DLD1 (cell line): Measurements from ENCODE around the gene MAB21L4.

ENCODE experiments used
- in situ Hi-C: cut with HindIII; loops from 2 replicates; pipeline ENCODE4 v1.10.0; 2017; ENCODE audit warnings: low sequenced_read_pairs

The MAB21L4 gene

DNA sequence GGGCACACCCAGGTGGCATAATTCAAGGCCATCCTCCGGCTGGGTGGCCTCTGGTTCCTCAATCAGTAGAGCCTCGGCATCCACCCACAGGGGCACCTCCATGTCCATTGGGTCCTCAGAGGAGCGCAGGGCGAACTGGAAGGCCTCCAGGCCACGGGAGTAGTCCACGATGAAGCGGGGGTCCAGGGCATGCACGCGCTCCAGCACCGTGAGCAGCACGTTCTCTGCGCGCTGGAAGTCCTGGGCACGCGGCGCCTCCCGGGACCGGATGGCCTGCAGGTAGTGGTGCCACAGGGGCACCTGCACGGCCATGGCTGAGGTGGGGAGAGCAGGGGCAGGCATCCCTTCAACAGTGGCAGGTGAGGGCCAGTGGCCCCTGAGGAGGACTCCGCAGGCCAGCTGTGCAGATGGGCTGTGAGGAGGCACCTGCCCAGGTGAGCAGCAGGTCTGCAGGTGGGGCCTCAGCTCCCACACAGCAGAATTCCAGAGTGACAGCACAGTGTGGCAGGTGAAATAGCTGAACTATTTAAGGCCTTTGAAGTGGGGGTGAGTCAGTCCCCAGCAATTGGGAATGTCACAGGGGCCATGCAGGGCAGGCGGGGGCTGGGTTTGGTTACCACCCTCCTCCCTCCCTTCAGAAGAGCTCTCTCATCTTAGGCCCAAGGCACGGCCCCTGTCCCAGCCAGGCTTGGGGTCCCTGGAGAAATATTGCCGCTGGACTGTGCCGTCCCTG is at the start of gene MAB21L4:
Gene MAB21L4, minus strand, starts transcription at position 501 of the 733 bp plus-strand sequence. Its CDS starts 159 bp downstream, at position 342.
- in situ Hi-C loops = no loop called here

DNA sequence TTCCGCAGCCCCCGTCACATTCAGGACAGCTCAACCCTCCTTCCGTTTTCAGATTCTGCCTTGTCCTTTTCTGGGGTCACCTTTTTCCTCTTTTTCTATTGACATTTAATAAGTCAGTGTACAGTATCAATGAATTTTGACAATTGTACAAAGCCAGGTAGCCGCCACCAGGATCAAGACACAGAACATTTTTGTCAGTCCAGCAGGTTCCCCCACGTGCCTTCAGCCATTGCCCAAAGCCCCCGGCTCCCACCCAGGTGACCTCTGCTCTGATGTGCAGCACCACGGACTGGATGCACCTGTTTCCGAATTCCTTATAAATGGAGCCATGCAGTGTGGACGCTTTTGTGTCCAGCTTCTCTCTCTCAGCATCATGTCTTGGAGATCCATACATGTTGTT is 40.1 kb upstream of the MAB21L4 start:
- in situ Hi-C loops = no loop called here

DNA sequence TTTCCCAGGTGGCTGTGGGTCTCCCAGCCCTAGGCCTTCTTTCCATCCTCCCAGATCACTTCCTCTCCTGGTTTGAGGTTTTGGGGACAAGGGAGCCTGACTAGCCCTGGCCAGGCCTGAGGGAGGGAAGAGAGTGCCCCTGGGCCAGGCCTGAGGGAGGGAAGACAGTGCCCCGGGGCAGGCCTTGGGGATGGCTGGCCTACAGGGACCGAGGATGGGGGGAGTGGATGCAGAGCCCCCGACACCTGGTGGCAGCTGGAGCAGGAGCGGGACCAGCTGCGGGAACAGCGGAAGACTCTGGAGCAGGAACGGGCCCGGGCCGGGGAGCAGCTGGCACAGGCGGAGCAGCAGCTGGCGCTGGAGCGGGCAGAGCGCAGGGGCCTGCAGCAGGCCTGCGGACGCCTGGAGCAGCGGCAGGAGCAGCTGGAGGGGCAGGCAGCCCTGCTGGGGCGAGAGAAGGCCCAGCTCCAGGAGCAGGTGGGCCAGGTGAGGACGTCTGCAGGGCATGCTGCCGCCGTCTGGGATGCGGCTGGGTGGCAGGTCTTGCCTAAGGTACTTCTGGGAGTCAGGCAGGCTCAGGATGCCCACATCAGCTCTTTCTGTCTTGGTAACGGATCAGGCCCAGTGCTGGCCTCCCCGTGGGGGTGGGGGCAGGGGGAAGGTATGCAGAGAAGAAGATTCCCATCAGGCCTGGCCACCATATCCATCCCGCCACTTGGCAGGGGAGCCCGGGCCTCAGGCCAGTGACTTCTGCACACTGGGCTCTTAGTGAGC is 39.3 kb upstream of the MAB21L4 start:
- in situ Hi-C loops = no loop called here

DNA sequence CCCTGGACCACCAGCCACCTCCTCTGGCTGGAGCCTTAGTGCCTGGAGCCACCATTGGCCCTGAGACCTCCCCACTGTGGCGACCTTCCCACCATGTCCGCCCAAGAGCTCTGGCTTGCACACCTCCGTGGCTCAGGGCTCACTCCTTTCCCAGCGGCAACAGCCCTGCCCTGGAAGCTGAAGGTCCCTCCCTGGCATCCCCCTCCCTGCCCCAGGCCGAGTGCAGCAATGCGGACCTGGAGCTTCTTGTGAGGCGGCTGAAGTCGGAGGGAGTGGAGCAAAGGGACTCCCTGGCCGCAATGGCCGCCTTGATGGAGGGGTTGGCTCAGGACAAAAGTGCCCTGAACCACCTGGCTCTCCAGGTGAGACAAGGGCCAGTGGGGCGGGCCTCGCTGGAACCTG is 38.7 kb upstream of the MAB21L4 start:
- in situ Hi-C loops = no loop called here

DNA sequence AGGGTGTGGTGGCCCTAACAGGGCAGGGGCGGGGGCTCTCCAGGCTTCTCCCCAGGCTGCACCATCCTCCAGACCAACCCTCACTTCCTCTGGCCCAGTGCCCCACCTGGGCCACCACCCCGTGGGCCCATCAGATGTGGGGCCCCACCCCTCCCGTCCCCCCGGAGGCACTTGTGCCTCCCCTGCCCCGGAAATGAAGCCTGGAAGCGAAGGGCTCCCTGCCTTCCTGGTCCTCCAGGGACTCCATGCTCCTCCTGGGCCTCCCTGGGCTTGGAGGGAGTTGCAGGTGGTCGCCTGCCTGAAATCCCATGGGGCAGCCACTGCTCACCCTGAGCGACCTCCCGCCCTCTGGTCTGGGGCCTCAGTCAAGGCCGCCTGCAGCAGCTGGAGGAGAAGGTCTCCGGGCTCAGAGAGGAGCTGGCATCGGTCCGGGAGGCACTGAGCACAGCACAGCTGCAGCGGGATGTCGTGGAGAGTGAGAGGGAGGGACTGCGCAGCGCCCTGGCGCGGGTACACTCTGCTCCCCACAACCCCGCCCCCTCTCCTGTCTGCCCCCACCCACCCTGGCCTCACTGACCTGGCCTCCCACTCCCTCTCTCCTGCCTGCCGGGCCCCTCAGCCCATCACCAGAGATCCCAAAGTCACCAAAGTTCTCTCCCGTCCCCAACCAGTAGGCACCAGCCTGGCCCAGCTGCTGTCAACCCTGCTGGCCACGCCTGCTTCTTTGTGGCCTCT is 38.2 kb upstream of the MAB21L4 start:
- in situ Hi-C loops = no loop called here

DNA sequence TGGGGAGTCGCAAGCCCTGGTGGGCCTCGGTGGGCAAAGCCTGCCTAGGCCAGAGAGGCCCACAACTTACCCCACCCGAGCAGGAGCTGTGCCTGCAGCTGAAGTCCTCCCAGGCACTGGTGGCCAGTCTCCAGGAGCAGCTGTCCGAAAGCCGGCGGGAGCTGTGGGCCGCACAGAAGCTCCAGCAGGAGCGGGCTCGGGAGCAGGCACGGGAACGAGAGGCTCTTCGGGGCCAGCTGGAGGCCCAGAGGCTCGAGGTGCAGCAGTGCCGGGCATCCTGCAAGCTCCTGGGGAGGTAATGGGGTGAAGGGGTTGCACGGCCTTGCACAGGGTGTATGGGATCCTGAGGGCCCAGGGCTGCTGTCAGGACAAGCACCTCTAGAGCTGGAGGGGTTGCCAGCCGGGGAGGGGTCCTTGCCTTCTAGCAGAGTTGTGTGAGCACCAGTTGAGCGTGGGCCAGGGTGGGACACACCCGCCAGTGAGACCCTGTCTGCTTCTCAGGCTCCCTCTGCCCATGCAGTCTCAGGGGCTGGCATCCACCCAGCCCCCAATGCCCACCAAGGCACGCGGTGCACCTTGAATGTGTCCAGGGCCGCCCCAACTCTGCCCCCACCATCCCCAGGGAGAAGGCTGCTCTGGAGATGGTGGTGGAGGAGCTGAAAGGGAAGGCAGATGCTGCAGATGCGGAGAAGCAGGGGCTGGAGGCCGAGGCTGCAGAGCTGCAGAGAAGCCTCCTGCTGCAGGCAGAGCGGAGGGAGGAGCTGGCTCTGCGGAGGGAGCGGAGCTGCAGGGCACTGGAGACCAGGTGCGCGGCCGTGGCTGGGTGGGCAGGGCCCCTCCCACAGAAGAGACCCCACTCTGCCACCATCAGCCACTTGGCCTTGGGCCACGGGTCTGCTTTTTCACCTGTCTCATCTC is 37.4 kb upstream of the MAB21L4 start:
- in situ Hi-C loops = no loop called here

DNA sequence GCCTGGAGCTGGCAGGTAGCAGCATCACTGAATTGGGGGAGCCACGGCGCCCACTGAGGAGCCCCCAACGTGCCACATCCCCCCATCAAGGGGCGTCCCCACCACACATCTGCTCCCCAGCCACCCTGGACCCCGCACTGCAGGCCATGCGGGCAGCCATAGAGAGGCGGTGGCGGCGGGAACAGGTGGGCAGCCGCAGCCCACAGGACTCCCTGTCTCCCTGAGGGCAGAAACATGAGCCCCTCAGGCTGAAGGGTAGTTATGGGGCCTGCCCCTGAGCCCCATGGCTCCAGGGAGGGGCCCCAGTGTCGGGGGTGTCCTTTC is 36.7 kb upstream of the MAB21L4 start:
- in situ Hi-C loops = no loop called here

DNA sequence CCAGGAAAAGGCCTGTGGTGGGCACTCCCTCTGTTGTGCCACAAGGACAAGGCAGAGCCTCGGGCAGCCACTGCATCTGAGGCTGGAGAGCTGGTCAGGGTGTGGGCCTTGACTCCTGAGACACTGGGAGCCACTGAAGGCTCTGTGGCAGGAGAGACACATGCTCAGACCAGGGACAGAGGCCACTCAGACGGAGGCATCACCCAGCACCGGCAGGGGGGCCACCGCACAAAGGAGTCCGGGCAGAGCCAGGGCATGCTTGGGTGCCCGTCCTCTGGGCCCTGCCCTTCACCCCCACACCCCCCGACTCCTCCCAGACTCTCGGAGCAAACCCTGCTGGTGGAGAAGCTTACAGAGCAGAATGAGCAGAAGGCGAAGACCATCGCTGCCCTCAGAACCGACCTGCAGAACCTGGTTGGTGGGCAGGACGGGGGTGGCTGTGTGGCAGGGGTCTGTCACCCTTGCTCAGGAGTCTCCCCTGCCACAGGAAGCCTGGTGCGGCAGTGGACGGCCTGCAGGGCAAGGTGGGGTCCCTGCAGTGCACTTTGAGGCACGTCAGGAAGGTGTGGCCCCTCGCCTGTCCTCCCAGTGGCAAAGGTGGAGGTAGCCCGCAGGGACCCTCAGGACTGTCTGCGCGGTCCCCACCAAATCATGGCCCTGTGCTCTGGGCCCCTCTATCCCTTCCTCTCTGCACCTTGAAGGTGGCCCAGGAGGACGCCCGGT is 36.2 kb upstream of the MAB21L4 start:
- in situ Hi-C loops = no loop called here

DNA sequence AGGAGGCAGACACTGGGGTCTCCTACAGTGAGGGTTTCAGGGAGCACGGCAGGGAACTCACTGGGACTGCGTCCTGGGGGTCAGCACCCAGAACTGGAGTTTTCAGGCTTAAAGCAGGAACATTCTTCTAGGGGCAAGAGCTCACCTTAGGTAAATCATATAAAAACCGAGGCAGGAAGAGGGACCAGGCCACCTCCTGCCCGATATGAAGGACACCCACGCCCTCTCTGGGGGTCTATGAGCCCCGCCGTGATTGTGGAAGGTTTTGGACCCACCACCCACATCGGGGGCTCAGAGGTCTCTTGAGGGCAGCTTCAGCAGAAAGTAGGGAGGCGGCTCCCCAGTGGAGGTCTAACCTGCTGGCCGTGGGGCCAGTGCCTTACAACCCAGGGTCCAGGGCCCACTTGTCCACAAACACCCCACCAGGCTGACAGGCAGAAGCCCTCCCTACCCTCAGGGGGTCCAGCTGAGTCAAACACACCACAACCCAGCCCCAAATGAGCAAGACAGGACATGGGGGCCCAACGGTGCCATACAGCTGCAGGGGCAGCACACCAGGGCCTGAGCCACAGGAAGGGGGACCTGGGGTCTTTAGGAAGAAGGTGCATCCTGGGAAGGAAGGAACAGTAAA is 35.5 kb upstream of the MAB21L4 start:
- in situ Hi-C loops = no loop called here

DNA sequence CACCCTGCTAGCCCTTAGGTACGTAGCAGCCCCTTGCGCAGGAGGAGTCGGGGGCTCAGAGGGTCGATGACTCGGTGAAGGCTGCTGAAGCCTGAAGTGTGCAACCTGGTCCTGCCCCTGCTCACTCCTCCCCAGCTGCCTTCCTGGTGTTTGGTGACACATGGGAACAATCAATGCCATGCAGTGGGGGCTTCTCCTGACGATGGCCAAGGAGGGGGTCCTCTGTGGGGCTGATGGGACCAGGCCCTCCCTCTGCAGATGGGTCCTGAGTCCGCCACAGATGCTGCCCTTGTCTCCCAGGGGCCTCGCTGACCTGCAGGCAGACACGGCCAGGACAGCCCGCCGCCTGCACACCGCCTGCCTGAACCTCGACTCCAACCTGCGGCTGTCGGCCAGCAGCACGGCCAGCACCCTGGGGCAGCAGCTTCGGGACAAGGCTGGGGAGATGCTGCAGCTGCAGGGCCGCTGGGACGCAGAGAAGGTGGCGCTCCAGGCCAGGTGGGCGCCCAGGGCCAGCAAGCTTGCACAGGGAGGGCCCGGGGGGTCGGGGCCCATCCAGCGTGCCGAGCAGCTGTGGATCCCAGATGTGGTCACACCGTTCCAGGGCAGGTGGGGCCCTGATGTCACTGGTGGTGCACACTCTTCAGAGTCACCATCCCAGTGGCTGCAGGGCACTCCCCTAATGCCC is 34.8 kb upstream of the MAB21L4 start:
- in situ Hi-C loops = no loop called here

DNA sequence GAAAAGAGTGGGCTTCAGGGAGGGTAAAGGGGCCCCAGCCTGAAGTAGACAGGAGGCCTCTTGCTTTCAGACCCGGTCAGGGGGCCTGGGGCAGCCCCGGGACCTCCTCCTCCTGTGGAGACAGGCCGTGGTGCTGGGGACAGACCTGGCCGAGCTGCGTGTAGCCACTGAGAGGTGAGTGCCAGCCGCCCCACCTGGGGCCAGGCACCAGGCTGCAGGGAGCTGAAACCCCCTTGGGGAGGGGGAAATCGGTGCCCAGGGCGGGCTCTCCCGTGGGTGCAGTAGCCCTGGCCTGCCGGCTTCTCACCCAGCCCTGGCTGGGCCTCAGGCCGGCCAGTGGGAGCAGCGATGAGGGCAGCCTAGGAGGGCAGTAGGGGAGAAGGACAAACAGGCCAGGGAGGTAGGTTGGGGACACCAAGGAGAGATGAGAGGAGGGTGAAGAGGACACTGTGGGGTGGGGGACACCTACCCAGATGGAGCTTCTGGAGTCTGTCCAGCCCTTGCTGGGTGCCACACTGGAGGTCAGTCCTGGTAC is 34.2 kb upstream of the MAB21L4 start:
- in situ Hi-C loops = no loop called here

DNA sequence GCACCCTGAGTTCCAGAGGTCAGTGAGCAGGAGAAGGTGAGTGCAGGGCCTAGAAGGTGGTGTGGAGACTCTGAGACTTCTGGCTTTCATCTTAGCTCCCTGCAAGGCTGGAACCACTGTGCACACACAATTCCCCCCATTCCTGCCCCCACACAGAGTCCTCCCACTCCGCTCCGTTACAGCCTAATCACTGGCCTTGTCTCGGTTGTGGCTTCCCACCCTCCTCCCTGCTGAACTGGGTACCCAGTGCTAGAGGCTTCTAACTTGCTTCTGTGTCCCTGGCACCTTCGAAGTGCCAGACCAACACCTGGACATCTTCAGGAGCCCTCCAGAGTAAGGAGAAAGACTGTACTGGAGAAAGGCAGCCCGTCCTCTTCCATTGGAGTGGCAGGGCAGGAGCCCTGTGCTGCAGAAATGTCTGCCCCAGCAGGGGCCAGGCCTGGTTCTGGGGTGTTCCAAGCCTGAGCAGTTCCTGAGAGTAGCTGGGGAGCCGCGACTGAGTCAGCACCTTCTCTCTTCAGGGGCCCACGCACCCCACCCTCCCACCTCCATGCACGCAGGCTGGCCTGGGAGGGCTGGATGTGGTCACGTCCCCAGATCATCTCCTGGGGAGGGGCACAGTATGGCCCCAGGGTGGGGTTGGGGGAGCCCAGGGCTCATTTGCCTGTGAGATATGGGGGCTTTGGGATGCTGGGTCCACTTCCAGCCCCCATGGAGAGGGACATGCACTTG is 33.6 kb upstream of the MAB21L4 start:
- in situ Hi-C loops = no loop called here

DNA sequence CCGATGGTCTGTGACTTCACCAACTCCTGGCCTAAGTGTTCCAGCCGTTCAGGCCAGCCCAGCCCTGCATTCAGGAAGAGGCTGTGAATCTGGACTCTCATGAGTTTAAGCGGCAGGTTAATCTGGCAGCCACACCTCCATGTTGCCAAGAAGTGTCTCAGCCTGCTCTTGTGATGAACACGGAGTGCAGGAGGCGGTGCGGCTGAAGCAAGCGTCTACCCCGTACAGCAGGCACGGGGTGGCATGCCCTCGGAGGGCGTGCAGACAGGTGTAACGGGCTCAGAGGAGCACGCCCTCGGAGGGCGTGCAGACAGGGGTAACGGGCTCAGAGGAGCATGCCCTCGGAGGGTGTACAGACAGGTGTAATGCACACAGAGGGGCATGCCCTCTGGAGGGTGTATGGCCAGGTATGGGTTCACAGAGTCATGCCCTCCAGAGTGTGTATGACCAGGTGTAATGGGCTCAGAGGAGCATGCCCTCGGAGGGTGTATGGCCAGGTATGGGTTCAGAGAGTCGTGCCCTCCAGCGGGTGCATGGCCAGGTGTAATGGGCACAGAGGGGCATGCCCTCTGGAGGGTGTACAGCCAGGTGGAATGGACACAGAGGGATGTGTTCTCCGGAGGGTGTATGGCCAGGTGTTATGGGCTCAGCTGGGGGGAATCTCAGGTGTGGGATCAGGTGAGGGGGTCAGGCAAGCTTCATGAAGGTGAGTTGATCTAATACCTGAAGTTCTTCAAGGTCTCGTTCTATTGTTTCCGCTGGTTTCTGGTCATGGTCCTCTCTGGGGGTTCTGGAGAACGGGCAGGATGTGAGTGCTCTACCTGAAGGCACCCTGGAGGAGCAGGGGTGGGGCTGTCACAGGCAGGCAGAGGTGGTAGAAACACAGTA is 32.8 kb upstream of the MAB21L4 start:
- in situ Hi-C loops = no loop called here

DNA sequence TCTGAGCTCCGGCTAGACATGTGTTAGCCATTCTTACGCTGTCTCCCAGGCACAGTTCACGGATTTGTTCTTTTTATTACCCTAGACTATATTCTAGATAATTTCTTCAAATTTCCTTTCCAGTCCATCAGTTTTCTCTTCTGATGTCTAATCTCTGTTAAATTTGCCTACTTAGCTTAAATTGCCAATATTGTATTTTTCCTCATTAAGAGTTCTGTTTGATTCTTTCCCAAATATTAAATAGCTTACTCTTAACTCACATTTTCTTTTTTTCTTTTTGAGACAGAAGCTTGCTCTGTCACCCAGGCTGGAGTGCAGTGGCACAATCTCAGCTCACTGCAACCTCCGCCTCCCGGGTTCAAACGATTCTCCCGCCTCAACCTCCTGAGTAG is 31.4 kb upstream of the MAB21L4 start:
- in situ Hi-C loops = no loop called here

DNA sequence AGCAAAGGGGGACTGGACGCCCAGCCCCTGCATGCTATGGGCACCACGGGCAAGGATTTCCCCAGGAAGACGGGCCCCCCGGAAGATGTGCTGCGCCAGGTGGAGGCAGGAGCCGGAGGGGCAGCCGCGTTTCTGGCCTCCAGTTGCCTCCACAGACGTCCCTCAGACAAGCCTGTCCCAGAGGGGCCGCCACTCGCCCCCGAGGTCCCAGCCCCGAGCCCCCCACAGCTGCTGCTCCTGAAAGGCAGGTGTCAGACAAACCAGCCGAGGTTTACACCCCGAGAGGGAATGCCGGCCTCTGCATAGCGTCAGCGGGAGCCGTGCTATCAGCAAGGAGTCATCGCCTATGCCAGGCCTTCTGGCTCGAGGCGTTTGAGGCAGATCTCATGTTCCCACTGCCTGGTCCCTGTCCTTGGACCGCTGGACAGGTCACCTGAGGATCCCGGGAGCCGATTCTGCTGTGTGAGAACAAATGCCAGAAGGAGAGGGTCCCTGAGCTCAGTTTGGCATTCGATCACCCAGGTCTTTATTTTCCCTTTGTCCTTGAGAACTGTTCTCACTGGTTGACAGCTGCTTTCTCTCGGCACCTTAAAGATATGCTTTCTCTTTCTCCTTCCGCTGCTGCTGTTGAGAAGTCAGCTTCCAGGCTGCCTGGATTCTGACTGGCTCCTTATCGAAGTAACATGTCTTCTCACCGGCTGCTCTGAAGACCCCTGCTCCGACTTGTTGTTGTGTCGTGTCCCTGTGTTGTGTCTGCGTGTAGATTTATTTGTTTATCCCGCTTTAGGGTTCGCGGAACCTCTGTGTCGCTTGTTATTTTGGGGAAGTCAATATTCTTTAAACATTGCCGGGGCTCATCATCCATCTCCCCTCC is 30.8 kb upstream of the MAB21L4 start:
- in situ Hi-C loops = no loop called here
